Measurements from ENCODE around the gene DCAF7.

The DCAF7 gene

GRCh38 chr17:63549946-63550816 is at the start of gene DCAF7:
Gene DCAF7, plus strand, starts transcription at chr17:63550477. Its CDS starts 201 bp downstream, at chr17:63550678.
- peak; percentile 100 for DNase-seq

- no peak for DNase-seq
These were observed 49.5 kb upstream of the DCAF7 start for GRCh38 chr17:63500543-63501390.

GRCh38 chr17:63503341-63503705 is 47.0 kb upstream of the DCAF7 start:
- DNase-seq: peak; percentile 61

GRCh38 chr17:63504261-63504660 is 46.0 kb upstream of the DCAF7 start:
- no peak for DNase-seq

GRCh38 chr17:63505341-63505740 is 44.9 kb upstream of the DCAF7 start:
- DNase-seq: no peak

- DNase-seq: no peak
These were observed 43.6 kb upstream of the DCAF7 start for GRCh38 chr17:63506627-63507026.

- DNase-seq: no peak
These were observed 38.9 kb upstream of the DCAF7 start for GRCh38 chr17:63511331-63511730.

GRCh38 chr17:63512388-63512787 is 37.9 kb upstream of the DCAF7 start:
- no peak for DNase-seq

GRCh38 chr17:63512896-63513644 is 37.2 kb upstream of the DCAF7 start:
- DNase-seq: peak; percentile 38

GRCh38 chr17:63514477-63514876 is 35.8 kb upstream of the DCAF7 start:
- no peak for DNase-seq

- DNase-seq: no peak
These were observed 35.3 kb upstream of the DCAF7 start for GRCh38 chr17:63514974-63515373.

GRCh38 chr17:63515426-63515825 is 34.9 kb upstream of the DCAF7 start:
- no peak for DNase-seq

GRCh38 chr17:63516910-63517824 is 33.1 kb upstream of the DCAF7 start:
- no peak for DNase-seq

- peak; percentile 12 for DNase-seq
These were observed 32.3 kb upstream of the DCAF7 start for GRCh38 chr17:63517825-63518534.

GRCh38 chr17:63519116-63519881 is 31.0 kb upstream of the DCAF7 start:
- peak; percentile 30 for DNase-seq

- peak; percentile 97 for DNase-seq
These were observed 30.1 kb upstream of the DCAF7 start for GRCh38 chr17:63519972-63520882.

GRCh38 chr17:63523253-63523855 is 26.9 kb upstream of the DCAF7 start, which contains the start of gene KCNH6:
Gene KCNH6, plus strand, starts transcription at chr17:63523358. Its CDS starts 56 bp downstream, at chr17:63523414.
- DNase-seq: peak; percentile 15

GRCh38 chr17:63524051-63524450 is 26.2 kb upstream of the DCAF7 start:
- DNase-seq: no peak

Measured in NCI-H1092 treated with DMSO at 0.1 percent for 48 hours (cell line).